Measurements from ENCODE around the gene ISX. TPM values are rescaled to one million over a fixed set of nuclear protein-coding genes. Genes with fewer than 3 reads are reported as not detected.
A peak's percentile ranks its signal among the peaks of the same experiment; 100 is the strongest.

The ISX gene
- total and polyA plus RNA-seq, 2 of the 13 experiments (the other 11 are each of a cell fraction or from before 2014, with no cell fraction given) = 1.4 to 1.8 TPM

DNA sequence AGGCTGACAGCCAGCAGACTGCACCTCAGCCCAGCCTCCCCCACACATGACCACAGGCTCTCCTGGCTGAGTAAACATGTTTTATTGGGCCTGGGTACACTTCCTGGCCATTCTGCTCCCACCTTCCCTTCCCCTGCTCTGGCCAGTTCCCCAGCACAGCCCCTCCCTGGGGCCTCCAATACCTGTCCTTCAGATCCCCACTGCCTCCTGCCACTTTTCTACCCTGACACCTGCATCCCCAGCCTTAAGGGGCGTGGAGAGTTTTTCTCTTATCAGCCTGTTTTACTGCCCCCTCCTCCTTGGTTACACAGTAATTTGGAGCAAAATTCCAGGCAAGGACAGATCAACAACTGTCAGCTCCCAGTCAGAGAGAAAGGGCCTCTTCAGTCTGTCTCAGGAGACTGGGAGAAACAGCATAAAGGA lies at the start of gene ISX (continued):
- TF ChIP-seq AGO1 (IDR thresholded peaks at IDR 0.05; ENCODE audit: low read depth, low read length, poor library complexity, severe bottlenecking) (no peak), HMG20A (CRISPR knock-in tag; IDR thresholded peaks at IDR 0.05; ENCODE audit: borderline replicate concordance) (no peak), ZBTB21 (CRISPR knock-in tag; IDR thresholded peaks at IDR 0.05) (no peak), JUN (CRISPR knock-in tag; IDR thresholded peaks at IDR 0.05) (no peak), ZNF547 (CRISPR knock-in tag; IDR thresholded peaks at IDR 0.05) (no peak), GATA4 (IDR thresholded peaks at IDR 0.05; ENCODE audit: borderline replicate concordance, low read depth) (peak; percentile 28; the same call in 1 of the 2 replicates), HDAC2 (CRISPR knock-in tag; IDR thresholded peaks at IDR 0.05) (no peak), RFXANK (CRISPR knock-in tag; IDR thresholded peaks at IDR 0.05) (no peak), GTF2F1 (IDR thresholded peaks at IDR 0.05; ENCODE audit: low read length) (no peak), KMT2B (CRISPR knock-in tag; IDR thresholded peaks at IDR 0.05) (no peak; the same call in 1 of the 2 replicates)
- TF ChIP-seq, protein P1, sequence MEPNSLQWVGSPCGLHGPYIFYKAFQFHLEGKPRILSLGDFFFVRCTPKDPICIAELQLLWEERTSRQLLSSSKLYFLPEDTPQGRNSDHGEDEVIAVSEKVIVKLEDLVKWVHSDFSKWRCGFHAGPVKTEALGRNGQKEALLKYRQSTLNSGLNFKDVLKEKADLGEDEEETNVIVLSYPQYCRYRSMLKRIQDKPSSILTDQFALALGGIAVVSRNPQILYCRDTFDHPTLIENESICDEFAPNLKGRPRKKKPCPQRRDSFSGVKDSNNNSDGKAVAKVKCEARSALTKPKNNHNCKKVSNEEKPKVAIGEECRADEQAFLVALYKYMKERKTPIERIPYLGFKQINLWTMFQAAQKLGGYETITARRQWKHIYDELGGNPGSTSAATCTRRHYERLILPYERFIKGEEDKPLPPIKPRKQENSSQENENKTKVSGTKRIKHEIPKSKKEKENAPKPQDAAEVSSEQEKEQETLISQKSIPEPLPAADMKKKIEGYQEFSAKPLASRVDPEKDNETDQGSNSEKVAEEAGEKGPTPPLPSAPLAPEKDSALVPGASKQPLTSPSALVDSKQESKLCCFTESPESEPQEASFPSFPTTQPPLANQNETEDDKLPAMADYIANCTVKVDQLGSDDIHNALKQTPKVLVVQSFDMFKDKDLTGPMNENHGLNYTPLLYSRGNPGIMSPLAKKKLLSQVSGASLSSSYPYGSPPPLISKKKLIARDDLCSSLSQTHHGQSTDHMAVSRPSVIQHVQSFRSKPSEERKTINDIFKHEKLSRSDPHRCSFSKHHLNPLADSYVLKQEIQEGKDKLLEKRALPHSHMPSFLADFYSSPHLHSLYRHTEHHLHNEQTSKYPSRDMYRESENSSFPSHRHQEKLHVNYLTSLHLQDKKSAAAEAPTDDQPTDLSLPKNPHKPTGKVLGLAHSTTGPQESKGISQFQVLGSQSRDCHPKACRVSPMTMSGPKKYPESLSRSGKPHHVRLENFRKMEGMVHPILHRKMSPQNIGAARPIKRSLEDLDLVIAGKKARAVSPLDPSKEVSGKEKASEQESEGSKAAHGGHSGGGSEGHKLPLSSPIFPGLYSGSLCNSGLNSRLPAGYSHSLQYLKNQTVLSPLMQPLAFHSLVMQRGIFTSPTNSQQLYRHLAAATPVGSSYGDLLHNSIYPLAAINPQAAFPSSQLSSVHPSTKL (CRISPR knock-in tag; IDR thresholded peaks at IDR 0.05) = peak; percentile 34; the same call in 1 of the 2 replicates
- TF ChIP-seq, protein P2, sequence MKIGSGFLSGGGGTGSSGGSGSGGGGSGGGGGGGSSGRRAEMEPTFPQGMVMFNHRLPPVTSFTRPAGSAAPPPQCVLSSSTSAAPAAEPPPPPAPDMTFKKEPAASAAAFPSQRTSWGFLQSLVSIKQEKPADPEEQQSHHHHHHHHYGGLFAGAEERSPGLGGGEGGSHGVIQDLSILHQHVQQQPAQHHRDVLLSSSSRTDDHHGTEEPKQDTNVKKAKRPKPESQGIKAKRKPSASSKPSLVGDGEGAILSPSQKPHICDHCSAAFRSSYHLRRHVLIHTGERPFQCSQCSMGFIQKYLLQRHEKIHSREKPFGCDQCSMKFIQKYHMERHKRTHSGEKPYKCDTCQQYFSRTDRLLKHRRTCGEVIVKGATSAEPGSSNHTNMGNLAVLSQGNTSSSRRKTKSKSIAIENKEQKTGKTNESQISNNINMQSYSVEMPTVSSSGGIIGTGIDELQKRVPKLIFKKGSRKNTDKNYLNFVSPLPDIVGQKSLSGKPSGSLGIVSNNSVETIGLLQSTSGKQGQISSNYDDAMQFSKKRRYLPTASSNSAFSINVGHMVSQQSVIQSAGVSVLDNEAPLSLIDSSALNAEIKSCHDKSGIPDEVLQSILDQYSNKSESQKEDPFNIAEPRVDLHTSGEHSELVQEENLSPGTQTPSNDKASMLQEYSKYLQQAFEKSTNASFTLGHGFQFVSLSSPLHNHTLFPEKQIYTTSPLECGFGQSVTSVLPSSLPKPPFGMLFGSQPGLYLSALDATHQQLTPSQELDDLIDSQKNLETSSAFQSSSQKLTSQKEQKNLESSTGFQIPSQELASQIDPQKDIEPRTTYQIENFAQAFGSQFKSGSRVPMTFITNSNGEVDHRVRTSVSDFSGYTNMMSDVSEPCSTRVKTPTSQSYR (CRISPR knock-in tag; IDR thresholded peaks at IDR 0.05; ENCODE audit: borderline replicate concordance) = peak; percentile 45; the same call in 1 of the 2 replicates
- TF ChIP-seq, protein P3, sequence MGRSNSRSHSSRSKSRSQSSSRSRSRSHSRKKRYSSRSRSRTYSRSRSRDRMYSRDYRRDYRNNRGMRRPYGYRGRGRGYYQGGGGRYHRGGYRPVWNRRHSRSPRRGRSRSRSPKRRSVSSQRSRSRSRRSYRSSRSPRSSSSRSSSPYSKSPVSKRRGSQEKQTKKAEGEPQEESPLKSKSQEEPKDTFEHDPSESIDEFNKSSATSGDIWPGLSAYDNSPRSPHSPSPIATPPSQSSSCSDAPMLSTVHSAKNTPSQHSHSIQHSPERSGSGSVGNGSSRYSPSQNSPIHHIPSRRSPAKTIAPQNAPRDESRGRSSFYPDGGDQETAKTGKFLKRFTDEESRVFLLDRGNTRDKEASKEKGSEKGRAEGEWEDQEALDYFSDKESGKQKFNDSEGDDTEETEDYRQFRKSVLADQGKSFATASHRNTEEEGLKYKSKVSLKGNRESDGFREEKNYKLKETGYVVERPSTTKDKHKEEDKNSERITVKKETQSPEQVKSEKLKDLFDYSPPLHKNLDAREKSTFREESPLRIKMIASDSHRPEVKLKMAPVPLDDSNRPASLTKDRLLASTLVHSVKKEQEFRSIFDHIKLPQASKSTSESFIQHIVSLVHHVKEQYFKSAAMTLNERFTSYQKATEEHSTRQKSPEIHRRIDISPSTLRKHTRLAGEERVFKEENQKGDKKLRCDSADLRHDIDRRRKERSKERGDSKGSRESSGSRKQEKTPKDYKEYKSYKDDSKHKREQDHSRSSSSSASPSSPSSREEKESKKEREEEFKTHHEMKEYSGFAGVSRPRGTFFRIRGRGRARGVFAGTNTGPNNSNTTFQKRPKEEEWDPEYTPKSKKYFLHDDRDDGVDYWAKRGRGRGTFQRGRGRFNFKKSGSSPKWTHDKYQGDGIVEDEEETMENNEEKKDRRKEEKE (IDR thresholded peaks at IDR 0.05) = no peak
- TF ChIP-seq, protein P4, sequence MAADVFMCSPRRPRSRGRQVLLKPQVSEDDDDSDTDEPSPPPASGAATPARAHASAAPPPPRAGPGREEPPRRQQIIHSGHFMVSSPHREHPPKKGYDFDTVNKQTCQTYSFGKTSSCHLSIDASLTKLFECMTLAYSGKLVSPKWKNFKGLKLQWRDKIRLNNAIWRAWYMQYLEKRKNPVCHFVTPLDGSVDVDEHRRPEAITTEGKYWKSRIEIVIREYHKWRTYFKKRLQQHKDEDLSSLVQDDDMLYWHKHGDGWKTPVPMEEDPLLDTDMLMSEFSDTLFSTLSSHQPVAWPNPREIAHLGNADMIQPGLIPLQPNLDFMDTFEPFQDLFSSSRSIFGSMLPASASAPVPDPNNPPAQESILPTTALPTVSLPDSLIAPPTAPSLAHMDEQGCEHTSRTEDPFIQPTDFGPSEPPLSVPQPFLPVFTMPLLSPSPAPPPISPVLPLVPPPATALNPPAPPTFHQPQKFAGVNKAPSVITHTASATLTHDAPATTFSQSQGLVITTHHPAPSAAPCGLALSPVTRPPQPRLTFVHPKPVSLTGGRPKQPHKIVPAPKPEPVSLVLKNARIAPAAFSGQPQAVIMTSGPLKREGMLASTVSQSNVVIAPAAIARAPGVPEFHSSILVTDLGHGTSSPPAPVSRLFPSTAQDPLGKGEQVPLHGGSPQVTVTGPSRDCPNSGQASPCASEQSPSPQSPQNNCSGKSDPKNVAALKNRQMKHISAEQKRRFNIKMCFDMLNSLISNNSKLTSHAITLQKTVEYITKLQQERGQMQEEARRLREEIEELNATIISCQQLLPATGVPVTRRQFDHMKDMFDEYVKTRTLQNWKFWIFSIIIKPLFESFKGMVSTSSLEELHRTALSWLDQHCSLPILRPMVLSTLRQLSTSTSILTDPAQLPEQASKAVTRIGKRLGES (CRISPR knock-in tag; IDR thresholded peaks at IDR 0.05; ENCODE audit: borderline replicate concordance) = no peak
